Breast epithelium (tissue), 4 donors: ENCODE data around the gene GPR15. TPM values are rescaled to one million over a fixed set of nuclear protein-coding genes. Genes with fewer than 3 reads are reported as not detected.

Experiments used
- DNase-seq, 2 donors: peaks; one replicate each; pipeline ENCODE4 v3.0.0-alpha.2; 2019; ENCODE audit warnings: low spot score in 2 of 2
- H3K27ac ChIP-seq, 2 donors: fragments of 200-600 bp; sonication (generic) in 1 of 2; one replicate each; pipeline ENCODE4 v1.5.1; 2016 to 2019; ENCODE audit warnings: mild to moderate bottlenecking in 1 of 2
- H3K27me3 ChIP-seq, 2 donors: fragments of 200-600 bp; sonication (generic) in 1 of 2; one replicate each; pipeline versions ENCODE4 v1.5.1 to v1.6.0; 2017 to 2019; ENCODE audit warnings: control low read depth in 1 of 2, mild to moderate bottlenecking in 1 of 2
- H3K36me3 ChIP-seq: fragments of 200-600 bp; one replicate; pipeline ENCODE4 v1.5.1; 2019
- H3K4me1 ChIP-seq, 2 donors: fragments of 200-600 bp; sonication (generic); one replicate each; pipeline ENCODE4 v1.5.1; 2016 to 2019; ENCODE audit warnings: control low read depth in 1 of 2
- H3K4me3 ChIP-seq, 3 donors: fragments of 200-600 bp; sonication (generic); 1 replicate in 2 of 3; 2 replicates in 1 of 3; pipeline ENCODE4 v1.5.1; 2016 to 2019; ENCODE audit warnings: mild to moderate bottlenecking in 3 of 3, moderate library complexity in 2 of 3
- H3K9me3 ChIP-seq, 2 donors: fragments of 200-600 bp; sonication (generic) in 1 of 2; one replicate each; pipeline ENCODE4 v1.5.1; 2016 to 2019; ENCODE audit warnings: control low read depth in 1 of 2
- POLR2A ChIP-seq: fragments of 450-650 bp; IDR thresholded peaks from one replicate; pipeline ENCODE4 v1.6.1; 2016; ENCODE audit warnings: antibody characterized with exemption, mild to moderate bottlenecking, moderate library complexity
- POLR2AphosphoS5 ChIP-seq, 3 donors: sonication (generic); formaldehyde crosslinking; IDR thresholded peaks; one replicate each; pipeline ENCODE4 v1.6.1; 2017; ENCODE audit warnings: antibody characterized with exemption in 3 of 3
- intact Hi-C: fragments of 100-400 bp; cut with DNase I; formaldehyde crosslinking; loops from one replicate; pipeline ENCODE4 v1.15.1; 2023; ENCODE audit warnings: low total_unique reads
- total RNA-seq, 3 donors: library from RNA; depleted of rRNA; stranded (reverse); fragments of >200 nt; gene quantifications; one replicate each; pipeline ENCODE4 v1.1.0, GENCODE V29; 2016
- TF ChIP-seq, protein P1 (sequence below), 3 donors: fragments of 450-650 bp; IDR thresholded peaks; one replicate each; pipeline ENCODE4 v1.5.1; 2016 to 2017; ENCODE audit warnings: antibody characterized with exemption in 3 of 3, mild to moderate bottlenecking in 3 of 3, moderate library complexity in 3 of 3

Gene GPR15
- total RNA-seq, 3 donors from 2014 or later: 0.59 to 1.6 TPM; not detected in 1

DNA sequence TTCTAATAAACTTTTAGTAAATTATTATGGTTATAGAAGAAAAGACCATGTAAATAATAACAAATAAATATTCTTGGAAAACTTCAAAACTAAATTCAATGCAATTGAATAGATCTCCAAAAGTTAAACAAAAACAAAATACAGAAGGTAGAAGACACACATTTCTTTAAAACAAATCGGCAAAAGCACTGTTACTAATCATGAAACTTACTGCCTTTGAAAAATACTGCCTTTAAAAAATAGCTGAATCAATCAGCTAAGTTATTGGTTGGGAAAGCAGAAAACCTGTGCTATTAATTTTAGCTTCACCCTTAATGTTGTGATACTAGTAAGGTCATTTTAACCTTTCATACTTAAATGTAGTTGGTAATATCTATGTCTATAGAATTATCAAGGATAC is 3.0 kb downstream of the GPR15 start:
- no peaks in the 10 kb centered on the region for H3K9me3 ChIP-seq
- intact Hi-C loops: no loop called here
- H3K27ac ChIP-seq: no peak overlapping the region
- H3K36me3 ChIP-seq: no peaks in the 10 kb centered on the region
- TF ChIP-seq POLR2A (no peak), POLR2AphosphoS5 (IDR thresholded peaks at IDR 0.05) (no peak)
- TF ChIP-seq, protein P1, sequence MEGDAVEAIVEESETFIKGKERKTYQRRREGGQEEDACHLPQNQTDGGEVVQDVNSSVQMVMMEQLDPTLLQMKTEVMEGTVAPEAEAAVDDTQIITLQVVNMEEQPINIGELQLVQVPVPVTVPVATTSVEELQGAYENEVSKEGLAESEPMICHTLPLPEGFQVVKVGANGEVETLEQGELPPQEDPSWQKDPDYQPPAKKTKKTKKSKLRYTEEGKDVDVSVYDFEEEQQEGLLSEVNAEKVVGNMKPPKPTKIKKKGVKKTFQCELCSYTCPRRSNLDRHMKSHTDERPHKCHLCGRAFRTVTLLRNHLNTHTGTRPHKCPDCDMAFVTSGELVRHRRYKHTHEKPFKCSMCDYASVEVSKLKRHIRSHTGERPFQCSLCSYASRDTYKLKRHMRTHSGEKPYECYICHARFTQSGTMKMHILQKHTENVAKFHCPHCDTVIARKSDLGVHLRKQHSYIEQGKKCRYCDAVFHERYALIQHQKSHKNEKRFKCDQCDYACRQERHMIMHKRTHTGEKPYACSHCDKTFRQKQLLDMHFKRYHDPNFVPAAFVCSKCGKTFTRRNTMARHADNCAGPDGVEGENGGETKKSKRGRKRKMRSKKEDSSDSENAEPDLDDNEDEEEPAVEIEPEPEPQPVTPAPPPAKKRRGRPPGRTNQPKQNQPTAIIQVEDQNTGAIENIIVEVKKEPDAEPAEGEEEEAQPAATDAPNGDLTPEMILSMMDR (IDR thresholded peaks at IDR 0.05): no peak
- no peak for DNase-seq
- no peaks in the 10 kb centered on the region for H3K27me3 ChIP-seq
- H3K4me1 ChIP-seq: no peaks in the 10 kb centered on the region
- H3K4me3 ChIP-seq: no peak overlapping the region

DNA sequence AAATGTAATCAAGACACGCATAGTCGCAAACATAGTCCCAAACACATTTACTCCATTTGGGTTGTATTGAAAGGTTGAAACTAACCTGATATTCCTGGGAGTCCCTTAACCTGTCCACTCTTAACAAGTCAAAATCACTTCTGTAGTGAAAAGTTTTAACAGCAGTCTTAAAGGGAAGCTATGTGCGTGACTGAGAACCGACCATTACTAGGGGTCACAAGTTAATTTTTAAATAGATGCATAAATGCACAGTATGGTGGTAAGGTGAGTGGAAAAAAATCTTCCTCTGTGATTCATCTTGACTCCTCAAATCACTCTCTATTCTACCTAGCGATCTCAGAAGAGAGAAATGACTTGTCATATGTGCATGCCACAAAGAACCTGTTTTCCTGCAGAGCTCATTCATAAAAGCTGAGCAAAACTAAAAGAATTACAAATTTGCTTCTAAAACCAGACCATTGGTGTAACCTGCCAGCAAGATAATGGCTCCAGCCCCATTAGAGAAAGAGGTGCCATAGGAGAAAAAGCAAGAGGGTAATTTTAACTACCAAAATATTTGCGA is 4.8 kb downstream of the GPR15 start:
- TF ChIP-seq POLR2A (no peak), POLR2AphosphoS5 (IDR thresholded peaks at IDR 0.05) (no peak)

DNA sequence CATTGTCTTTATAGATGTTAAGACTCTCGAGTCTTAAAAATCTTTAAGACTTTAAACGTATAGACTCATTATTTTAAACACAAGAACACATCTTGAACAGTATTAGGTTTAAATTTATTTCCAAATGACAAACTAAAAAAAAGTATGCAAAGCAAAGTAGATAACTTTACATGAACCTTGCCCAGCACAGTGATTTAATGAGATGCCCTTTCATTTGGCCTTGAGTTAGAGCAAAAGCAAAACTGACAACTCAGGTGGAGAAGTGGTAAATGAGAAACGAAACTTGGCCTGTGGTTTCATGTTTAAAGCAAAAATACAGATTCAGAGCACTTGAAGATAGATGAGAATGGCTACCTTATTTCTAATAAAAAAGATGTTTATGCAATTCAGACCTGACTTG is 8.6 kb downstream of the GPR15 start:
- Histone ChIP-seq H3K27me3 (no peaks in the 10 kb centered on the region), H3K4me1 (no peaks in the 10 kb centered on the region), H3K36me3 (no peaks in the 10 kb centered on the region), H3K27ac (no peak overlapping the region), H3K9me3 (no peaks in the 10 kb centered on the region), H3K4me3 (no peak overlapping the region)
- DNase-seq: no peak
- intact Hi-C loops: no loop called here
- TF ChIP-seq, protein P1 (IDR thresholded peaks at IDR 0.05): no peak
- TF ChIP-seq POLR2AphosphoS5 (IDR thresholded peaks at IDR 0.05): no peak

More for the DNA sequence above, 4.8 kb downstream of the GPR15 start:
- no peak for DNase-seq
- Histone ChIP-seq H3K27ac (no peak overlapping the region), H3K4me3 (no peak overlapping the region), H3K4me1 (no peaks in the 10 kb centered on the region), H3K36me3 (no peaks in the 10 kb centered on the region), H3K9me3 (no peaks in the 10 kb centered on the region), H3K27me3 (no peaks in the 10 kb centered on the region)
- intact Hi-C loops: no loop called here

DNA sequence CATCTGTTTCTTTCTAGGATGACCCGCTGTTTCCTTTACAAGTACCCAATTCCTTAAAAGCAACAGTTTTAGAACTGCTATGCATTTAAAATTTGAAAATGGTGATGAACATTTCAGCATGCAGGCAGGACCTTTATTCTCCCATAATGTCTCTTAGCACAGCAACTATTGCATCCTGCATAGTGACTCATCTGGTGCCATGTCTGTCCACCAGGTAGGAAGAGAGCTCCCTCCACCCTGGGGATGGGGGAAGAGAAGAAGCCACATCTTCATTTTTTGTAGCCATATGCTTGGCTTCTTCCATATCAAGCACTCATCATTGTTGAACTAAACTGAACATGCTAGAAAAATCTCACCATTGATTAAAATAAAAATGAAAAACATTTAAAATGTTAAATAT is 9.9 kb downstream of the GPR15 start:
- no peak overlapping the region for H3K27ac ChIP-seq
- intact Hi-C loops: no loop called here
- H3K9me3 ChIP-seq: no peaks in the 10 kb centered on the region
- no peaks in the 10 kb centered on the region for H3K4me1 ChIP-seq
- TF ChIP-seq, protein P1 (IDR thresholded peaks at IDR 0.05): no peak
- no peak for TF ChIP-seq POLR2AphosphoS5 (IDR thresholded peaks at IDR 0.05)
- TF ChIP-seq POLR2A: no peak
- H3K36me3 ChIP-seq: no peaks in the 10 kb centered on the region
- no peak for DNase-seq
- H3K4me3 ChIP-seq: no peak overlapping the region
- H3K27me3 ChIP-seq: no peaks in the 10 kb centered on the region

DNA sequence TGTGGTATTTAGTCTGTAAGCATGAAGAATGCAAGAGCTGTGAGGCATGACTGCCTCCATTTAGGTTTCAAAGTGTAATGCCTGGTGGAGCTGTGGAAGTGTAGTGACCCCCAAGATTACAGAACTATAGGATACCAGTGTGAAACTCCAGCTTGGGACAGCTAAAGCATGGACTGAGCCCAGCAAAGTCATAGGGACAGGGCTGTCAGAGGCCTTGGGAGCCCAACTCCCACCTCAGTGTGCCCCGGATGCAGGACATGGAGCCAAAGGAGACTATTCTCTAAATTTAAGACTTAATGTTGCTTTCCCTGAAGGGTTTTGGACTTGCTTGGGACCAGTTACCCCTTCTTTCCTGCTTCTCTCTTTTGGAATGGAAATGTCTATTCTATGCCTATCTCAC is 10.8 kb downstream of the GPR15 start:
- no peak overlapping the region for H3K4me3 ChIP-seq
- TF ChIP-seq POLR2AphosphoS5 (IDR thresholded peaks at IDR 0.05) (no peak), POLR2A (no peak)
- TF ChIP-seq, protein P1 (IDR thresholded peaks at IDR 0.05): no peak
- H3K27ac ChIP-seq: no peak overlapping the region
- intact Hi-C loops: no loop called here
- no peaks in the 10 kb centered on the region for H3K27me3 ChIP-seq
- DNase-seq: no peak
- H3K36me3 ChIP-seq: no peaks in the 10 kb centered on the region
- H3K4me1 ChIP-seq: no peaks in the 10 kb centered on the region
- no peaks in the 10 kb centered on the region for H3K9me3 ChIP-seq

DNA sequence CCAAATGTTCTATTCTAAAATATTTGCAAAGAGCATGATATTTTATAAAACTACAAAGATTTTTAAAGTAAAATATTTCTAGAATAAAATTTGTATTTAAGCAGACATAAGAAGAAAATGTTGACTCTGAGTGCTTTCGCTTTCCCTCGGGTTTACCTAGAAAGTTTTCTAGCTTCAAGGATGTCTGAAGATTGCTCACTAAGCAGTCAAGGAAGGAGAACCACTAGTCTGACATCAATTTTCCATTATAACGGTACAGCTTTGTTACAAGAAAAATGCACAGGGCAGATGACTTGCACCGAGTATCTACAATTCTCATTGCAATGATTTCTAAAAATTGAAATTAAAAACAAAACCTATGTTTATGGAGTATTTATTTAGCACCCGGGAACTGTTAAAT is 14.2 kb downstream of the GPR15 start:
- intact Hi-C loops: no loop called here
- TF ChIP-seq POLR2AphosphoS5 (IDR thresholded peaks at IDR 0.05) (no peak), POLR2A (no peak)
- TF ChIP-seq, protein P1 (IDR thresholded peaks at IDR 0.05): no peak
- no peaks in the 10 kb centered on the region for H3K27me3 ChIP-seq
- H3K4me3 ChIP-seq: no peak overlapping the region
- H3K36me3 ChIP-seq: no peaks in the 10 kb centered on the region
- no peak overlapping the region for H3K27ac ChIP-seq
- no peak for DNase-seq
- H3K9me3 ChIP-seq: no peaks in the 10 kb centered on the region
- H3K4me1 ChIP-seq: no peaks in the 10 kb centered on the region
